Measurements from ENCODE around the gene TRPM8.

The TRPM8 gene

GRCh38 chr2:234003972-234004617, 86.9 kb downstream of the TRPM8 start:
- peak; percentile 11 for DNase-seq

GRCh38 chr2:234005126-234005525, 88.0 kb downstream of the TRPM8 start:
- no peak for DNase-seq

- DNase-seq = no peak
Observed at GRCh38 chr2:234006501-234006900, 89.3 kb downstream of the TRPM8 start.

- DNase-seq = no peak
Observed at GRCh38 chr2:234014427-234014826, 97.3 kb downstream of the TRPM8 start.

GRCh38 chr2:234015861-234016260, 98.7 kb downstream of the TRPM8 start:
- no peak for DNase-seq

GRCh38 chr2:234019896-234020295, 102.7 kb downstream of the TRPM8 start:
- DNase-seq = no peak

- no peak for DNase-seq
Observed at GRCh38 chr2:234020332-234020731, 103.2 kb downstream of the TRPM8 start.

- DNase-seq = no peak
Observed at GRCh38 chr2:234022424-234022823, 105.3 kb downstream of the TRPM8 start.

GRCh38 chr2:234024304-234024703, 107.1 kb downstream of the TRPM8 start:
- DNase-seq = no peak

GRCh38 chr2:234025466-234025865, 108.3 kb downstream of the TRPM8 start:
- no peak for DNase-seq

GRCh38 chr2:234025891-234026401, 108.8 kb downstream of the TRPM8 start:
- no peak for DNase-seq

- DNase-seq = no peak
Observed at GRCh38 chr2:234026693-234027254, 109.6 kb downstream of the TRPM8 start.

- DNase-seq = no peak
Observed at GRCh38 chr2:234027641-234028040, 110.5 kb downstream of the TRPM8 start.

- DNase-seq = no peak
Observed at GRCh38 chr2:234029150-234029733, 112.1 kb downstream of the TRPM8 start.

- no peak for DNase-seq
Observed at GRCh38 chr2:234031207-234031606, 114.0 kb downstream of the TRPM8 start.

- DNase-seq = no peak
Observed at GRCh38 chr2:234032279-234032856, 115.2 kb downstream of the TRPM8 start.

- no peak for DNase-seq
Observed at GRCh38 chr2:234033174-234033573, 116.0 kb downstream of the TRPM8 start.

- no peak for DNase-seq
Observed at GRCh38 chr2:234033885-234034284, 116.7 kb downstream of the TRPM8 start.

- no peak for DNase-seq
Observed at GRCh38 chr2:234038076-234038802, 121.1 kb downstream of the TRPM8 start.

- no peak for DNase-seq
Observed at GRCh38 chr2:234044157-234044556, 127.0 kb downstream of the TRPM8 start.

GRCh38 chr2:234046521-234046920, 129.3 kb downstream of the TRPM8 start:
- DNase-seq = no peak

- no peak for DNase-seq
Observed at GRCh38 chr2:234047361-234047760, 130.2 kb downstream of the TRPM8 start.

- no peak for DNase-seq
Observed at GRCh38 chr2:234048049-234048448, 130.9 kb downstream of the TRPM8 start.

Measured in NCI-H1436 treated with DMSO at 0.1 percent for 48 hours (cell line).